Smooth muscle cell (in vitro differentiated cells): Measurements from ENCODE around the gene KRT4. TPM values are rescaled to one million over a fixed set of nuclear protein-coding genes. Genes with fewer than 3 reads are reported as not detected.

Experiments
- DNase-seq: peaks from one replicate; lab custom pipeline; 2025; ENCODE audit not compliant: unreplicated experiment; lab: John Stamatoyannopoulos, UW
- H2AFZ ChIP-seq: fragments of 200-600 bp; sonication (generic); 2 replicates; pipeline ENCODE4 v1.6.0; 2016; ENCODE audit warnings: antibody characterized with exemption, low read depth, mild to moderate bottlenecking
- H3F3A ChIP-seq: fragments of 200-600 bp; sonication (generic); 2 replicates; pipeline ENCODE4 v1.6.0; 2017; ENCODE audit warnings: antibody characterized with exemption, low read depth
- H3K27ac ChIP-seq: fragments of 200-600 bp; sonication (generic); 2 replicates; pipeline ENCODE4 v1.5.1; 2016; ENCODE audit warnings: low read depth, mild to moderate bottlenecking
- H3K27me3 ChIP-seq: fragments of 200-600 bp; sonication (generic); 2 replicates; pipeline ENCODE4 v1.6.1; 2016; ENCODE audit warnings: low read depth, mild to moderate bottlenecking
- H3K36me3 ChIP-seq: fragments of 200-600 bp; sonication (generic); 2 replicates; pipeline ENCODE4 v1.5.1; 2016; ENCODE audit warnings: low read depth
- H3K4me1 ChIP-seq: fragments of 200-600 bp; sonication (generic); 2 replicates; pipeline ENCODE4 v1.5.1; 2016; ENCODE audit warnings: low read depth
- H3K4me2 ChIP-seq: fragments of 200-600 bp; sonication (generic); 2 replicates; pipeline ENCODE4 v1.6.0; 2016; ENCODE audit warnings: mild to moderate bottlenecking
- H3K4me3 ChIP-seq: fragments of 200-600 bp; sonication (generic); 2 replicates; pipeline ENCODE4 v1.5.1; 2016; ENCODE audit warnings: mild to moderate bottlenecking
- H3K79me2 ChIP-seq: fragments of 200-600 bp; sonication (generic); 2 replicates; pipeline ENCODE4 v1.6.0; 2016; ENCODE audit warnings: low read depth, mild to moderate bottlenecking
- H3K9ac ChIP-seq: fragments of 200-600 bp; sonication (generic); 2 replicates; pipeline ENCODE4 v1.6.0; 2016; ENCODE audit warnings: low read depth
- H3K9me3 ChIP-seq: fragments of 200-600 bp; sonication (generic); replicated peaks from 2 replicates; pipeline ENCODE4 v1.5.1; 2016; ENCODE audit warnings: low read depth
- H4K20me1 ChIP-seq: fragments of 200-600 bp; sonication (generic); 2 replicates; pipeline ENCODE4 v1.6.0; 2016; ENCODE audit warnings: low read depth
- WGBS: methylation state at CpG from one replicate; pipeline ENCODE4 v1.1.7; 2016; ENCODE audit warnings: low lambda C conversion rate; 5-methylcytosine and 5-hydroxymethylcytosine counted together
- polyA plus RNA-seq: library from polyadenylated mRNA; unstranded; fragments of >200 nt; fragmentation: Nextera tagmentation; extraction: Ambion mirVana; gene quantifications from 2 replicates; pipeline ENCODE4 v1.2.1, GENCODE V29; 2016
- total RNA-seq: library from RNA; depleted of rRNA; stranded (reverse); fragments of >200 nt; gene quantifications from 2 replicates; pipeline ENCODE4 v1.2.3, GENCODE V29; 2014
- TF ChIP-seq, protein P1 (sequence below): fragments of 200-600 bp; sonication (generic); IDR thresholded peaks from 2 replicates; pipeline ENCODE4 v1.5.1; 2017; ENCODE audit warnings: borderline replicate concordance, mild to moderate bottlenecking, antibody characterized with exemption; ENCODE audit not compliant: insufficient read depth, poor library complexity, severe bottlenecking

Gene KRT4
- total and polyA plus RNA-seq, 2 experiments from 2014 or later = not detected

DNA sequence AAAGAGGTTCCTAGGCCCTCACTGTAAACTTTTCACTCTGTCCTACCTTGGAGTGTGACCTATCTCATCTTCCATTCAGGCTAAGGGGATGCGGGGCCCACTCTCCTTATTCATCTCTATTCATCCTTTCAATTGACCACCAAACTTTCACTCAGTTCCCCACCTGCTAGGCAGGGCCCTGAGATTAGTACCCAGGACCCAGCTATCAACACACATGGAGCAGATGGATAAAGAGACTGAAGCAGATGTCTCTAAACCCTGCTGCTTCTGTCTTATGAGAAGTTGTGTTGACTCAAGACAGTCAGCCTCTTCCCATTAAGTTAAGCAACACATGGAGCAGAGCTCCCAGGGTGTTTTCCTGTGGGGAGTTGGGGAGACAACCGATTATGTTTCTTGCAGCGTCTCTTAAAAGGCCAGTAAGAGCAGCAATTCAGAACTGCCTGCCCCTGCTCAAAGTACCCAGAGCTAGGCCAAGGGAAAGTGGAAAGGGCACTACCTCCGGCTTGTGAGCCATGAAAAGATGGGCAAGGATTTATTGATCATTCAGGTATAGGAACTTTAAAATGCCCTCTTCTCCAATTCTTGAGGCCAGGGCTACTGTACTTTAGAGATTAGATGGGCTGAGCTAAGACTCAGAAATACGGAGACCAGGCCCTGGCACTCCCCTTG, 47.4 kb downstream of the KRT4 start:
- Histone ChIP-seq H3K9ac (no peak overlapping the region), H3K4me2 (no peak overlapping the region), H3K9me3 (no peaks in the 10 kb centered on the region), H3K27ac (no peak overlapping the region), H3F3A (no peaks in the 10 kb centered on the region), H3K36me3 (no peaks in the 10 kb centered on the region), H3K27me3 (peaks cover 7% of the 10 kb centered on the region), H4K20me1 (no peaks in the 10 kb centered on the region), H3K4me3 (no peak overlapping the region), H3K4me1 (no peaks in the 10 kb centered on the region), H3K79me2 (no peaks in the 10 kb centered on the region), H2AFZ (no peak overlapping the region)
- 89% methylated on average over 5 of the region's 5 CpGs for WGBS
- no peak for DNase-seq
- TF ChIP-seq, protein P1, sequence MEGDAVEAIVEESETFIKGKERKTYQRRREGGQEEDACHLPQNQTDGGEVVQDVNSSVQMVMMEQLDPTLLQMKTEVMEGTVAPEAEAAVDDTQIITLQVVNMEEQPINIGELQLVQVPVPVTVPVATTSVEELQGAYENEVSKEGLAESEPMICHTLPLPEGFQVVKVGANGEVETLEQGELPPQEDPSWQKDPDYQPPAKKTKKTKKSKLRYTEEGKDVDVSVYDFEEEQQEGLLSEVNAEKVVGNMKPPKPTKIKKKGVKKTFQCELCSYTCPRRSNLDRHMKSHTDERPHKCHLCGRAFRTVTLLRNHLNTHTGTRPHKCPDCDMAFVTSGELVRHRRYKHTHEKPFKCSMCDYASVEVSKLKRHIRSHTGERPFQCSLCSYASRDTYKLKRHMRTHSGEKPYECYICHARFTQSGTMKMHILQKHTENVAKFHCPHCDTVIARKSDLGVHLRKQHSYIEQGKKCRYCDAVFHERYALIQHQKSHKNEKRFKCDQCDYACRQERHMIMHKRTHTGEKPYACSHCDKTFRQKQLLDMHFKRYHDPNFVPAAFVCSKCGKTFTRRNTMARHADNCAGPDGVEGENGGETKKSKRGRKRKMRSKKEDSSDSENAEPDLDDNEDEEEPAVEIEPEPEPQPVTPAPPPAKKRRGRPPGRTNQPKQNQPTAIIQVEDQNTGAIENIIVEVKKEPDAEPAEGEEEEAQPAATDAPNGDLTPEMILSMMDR = no peak

DNA sequence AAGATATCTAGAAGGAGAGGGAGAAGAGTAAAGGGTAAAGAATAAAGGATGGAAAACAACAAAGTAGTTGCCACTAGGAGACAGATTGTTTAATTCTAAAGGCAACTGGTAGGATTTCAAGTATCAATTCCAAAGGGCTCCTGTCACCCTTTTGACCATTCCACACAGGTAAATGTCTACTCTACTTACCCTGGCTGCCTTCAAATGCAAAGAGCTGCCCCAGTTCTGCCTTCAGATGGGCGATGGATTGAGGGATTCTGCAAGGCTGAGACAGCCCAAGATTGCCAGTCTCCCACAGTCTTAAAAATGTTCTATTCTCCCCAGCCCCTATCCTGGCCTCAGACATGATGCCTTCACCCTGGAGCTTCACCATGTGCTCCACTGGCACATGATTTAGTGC, 48.2 kb downstream of the KRT4 start:
- WGBS = 54% methylated on average over 1 of the region's 1 CpG
- no peak for DNase-seq
- no peak overlapping the region for H3K4me3 ChIP-seq

DNA sequence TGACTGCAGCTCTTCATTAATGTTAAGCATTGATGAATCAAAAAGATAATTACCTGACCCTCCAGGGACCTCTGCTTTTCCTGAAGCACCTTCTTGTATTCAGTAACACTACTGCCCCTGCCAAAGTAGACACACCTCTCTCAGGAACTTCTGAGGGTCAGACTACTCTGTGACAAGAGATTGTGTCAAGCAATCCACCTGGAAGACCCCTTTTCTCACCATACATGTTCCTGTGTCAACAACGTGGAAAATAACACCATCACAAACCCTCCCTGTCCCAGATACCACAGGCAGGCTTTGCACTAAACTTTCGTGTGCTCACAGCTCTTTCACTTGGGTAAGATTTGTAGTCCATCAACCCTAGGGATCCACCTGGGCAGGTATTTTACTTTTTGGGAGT, 49.9 kb downstream of the KRT4 start:
- no peak overlapping the region for H3K27ac ChIP-seq
- H3K4me3 ChIP-seq = no peak overlapping the region
- no peaks in the 10 kb centered on the region for H3K9me3 ChIP-seq
- no peak overlapping the region for H3K4me2 ChIP-seq
- no peaks in the 10 kb centered on the region for H3K79me2 ChIP-seq
- no peaks in the 10 kb centered on the region for H3K4me1 ChIP-seq
- H2AFZ ChIP-seq = no peak overlapping the region
- no peak for DNase-seq
- TF ChIP-seq, protein P1 = no peak
- H4K20me1 ChIP-seq = no peaks in the 10 kb centered on the region
- 66% methylated on average over 2 of the region's 2 CpGs for WGBS
- no peaks in the 10 kb centered on the region for H3K27me3 ChIP-seq
- no peak overlapping the region for H3K9ac ChIP-seq
- no peaks in the 10 kb centered on the region for H3K36me3 ChIP-seq
- no peaks in the 10 kb centered on the region for H3F3A ChIP-seq

More for the DNA sequence above, 48.2 kb downstream of the KRT4 start:
- Histone ChIP-seq H3K27me3 (no peaks in the 10 kb centered on the region), H3F3A (no peaks in the 10 kb centered on the region), H3K9me3 (no peaks in the 10 kb centered on the region), H3K27ac (no peak overlapping the region), H3K4me1 (no peaks in the 10 kb centered on the region), H3K4me2 (no peak overlapping the region), H2AFZ (no peak overlapping the region), H3K36me3 (no peaks in the 10 kb centered on the region), H4K20me1 (no peaks in the 10 kb centered on the region), H3K79me2 (no peaks in the 10 kb centered on the region), H3K9ac (no peak overlapping the region)
- TF ChIP-seq, protein P1 = no peak
